Neural progenitor cell (in vitro differentiated cells): Measurements from ENCODE around the gene RIN2.

ENCODE experiments used
- EZH2 ChIP-seq: fragments of 200-600 bp; sonication (generic); IDR thresholded peaks from 2 replicates; pipeline ENCODE4 v1.6.1; 2017; ENCODE audit warnings: antibody characterized with exemption, mild to moderate bottlenecking, moderate library complexity
- EZH2phosphoT487 ChIP-seq: fragments of 200-600 bp; sonication (generic); IDR thresholded peaks from 2 replicates; pipeline ENCODE4 v1.6.1; 2017; ENCODE audit warnings: antibody characterized with exemption
- TF ChIP-seq, protein P1 (sequence below): fragments of 200-600 bp; sonication (generic); IDR thresholded peaks from 2 replicates; pipeline ENCODE4 v1.5.1; 2017; ENCODE audit warnings: antibody characterized with exemption, mild to moderate bottlenecking

- TF ChIP-seq, protein P1, sequence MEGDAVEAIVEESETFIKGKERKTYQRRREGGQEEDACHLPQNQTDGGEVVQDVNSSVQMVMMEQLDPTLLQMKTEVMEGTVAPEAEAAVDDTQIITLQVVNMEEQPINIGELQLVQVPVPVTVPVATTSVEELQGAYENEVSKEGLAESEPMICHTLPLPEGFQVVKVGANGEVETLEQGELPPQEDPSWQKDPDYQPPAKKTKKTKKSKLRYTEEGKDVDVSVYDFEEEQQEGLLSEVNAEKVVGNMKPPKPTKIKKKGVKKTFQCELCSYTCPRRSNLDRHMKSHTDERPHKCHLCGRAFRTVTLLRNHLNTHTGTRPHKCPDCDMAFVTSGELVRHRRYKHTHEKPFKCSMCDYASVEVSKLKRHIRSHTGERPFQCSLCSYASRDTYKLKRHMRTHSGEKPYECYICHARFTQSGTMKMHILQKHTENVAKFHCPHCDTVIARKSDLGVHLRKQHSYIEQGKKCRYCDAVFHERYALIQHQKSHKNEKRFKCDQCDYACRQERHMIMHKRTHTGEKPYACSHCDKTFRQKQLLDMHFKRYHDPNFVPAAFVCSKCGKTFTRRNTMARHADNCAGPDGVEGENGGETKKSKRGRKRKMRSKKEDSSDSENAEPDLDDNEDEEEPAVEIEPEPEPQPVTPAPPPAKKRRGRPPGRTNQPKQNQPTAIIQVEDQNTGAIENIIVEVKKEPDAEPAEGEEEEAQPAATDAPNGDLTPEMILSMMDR = no peak
- TF ChIP-seq EZH2 = no peak
- TF ChIP-seq EZH2phosphoT487 = no peak
Measured at GRCh38 chr20:19727251-19727847, 30.7 kb upstream of the RIN2 start.
